GM13976 (cell line): ENCODE measurements around the gene NRSN1.

Experiments used
- DNase-seq: peaks from one replicate; pipeline ENCODE4 v3.0.0; 2012; ENCODE audit warnings: low spot score
- in situ Hi-C: fragments of 300-500 bp; cut with MboI; formaldehyde crosslinking; loops from one replicate; pipeline ENCODE4 v1.12.0; 2022; ENCODE audit warnings: low sequenced_read_pairs, mixed read lengths, inconsistent platforms; ENCODE audit not compliant: unreplicated experiment
- TF ChIP-seq, protein P1 (sequence below): IDR thresholded peaks from 2 replicates; pipeline ENCODE4 v1.5.1; 2012; ENCODE audit warnings: borderline replicate concordance, mild to moderate bottlenecking; ENCODE audit not compliant: insufficient read depth; ENCODE audit errors: extremely low read depth, missing control alignments, control extremely low read depth

The NRSN1 gene, protein sequence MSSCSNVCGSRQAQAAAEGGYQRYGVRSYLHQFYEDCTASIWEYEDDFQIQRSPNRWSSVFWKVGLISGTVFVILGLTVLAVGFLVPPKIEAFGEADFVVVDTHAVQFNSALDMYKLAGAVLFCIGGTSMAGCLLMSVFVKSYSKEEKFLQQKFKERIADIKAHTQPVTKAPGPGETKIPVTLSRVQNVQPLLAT

DNA sequence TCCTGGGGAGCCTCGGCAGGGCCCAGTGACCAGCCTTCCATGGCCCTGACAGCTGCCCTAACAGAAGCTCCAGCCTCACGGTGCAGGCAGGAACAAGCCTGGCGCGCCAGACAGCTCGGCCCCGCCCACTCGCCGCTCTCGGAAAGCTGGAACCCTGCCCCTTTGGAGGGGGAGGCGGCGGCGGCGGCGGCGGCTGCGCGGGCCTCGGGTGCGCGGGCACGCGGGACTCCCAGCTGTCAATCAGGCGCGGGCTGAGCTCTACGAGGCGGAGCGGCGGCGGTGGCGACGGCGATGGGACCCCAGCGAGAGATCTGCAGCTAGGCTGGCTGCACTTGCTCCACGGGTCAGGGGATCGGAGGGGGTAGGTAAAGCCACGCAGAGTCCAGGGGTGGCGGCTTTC lies at the start of gene NRSN1:
Gene NRSN1 (plus strand): TSS at position 236 of the 400 bp plus-strand sequence. CDS start 8,113 bp downstream, outside the sequence.
- in situ Hi-C loops = no loop called here
- TF ChIP-seq, protein P1, sequence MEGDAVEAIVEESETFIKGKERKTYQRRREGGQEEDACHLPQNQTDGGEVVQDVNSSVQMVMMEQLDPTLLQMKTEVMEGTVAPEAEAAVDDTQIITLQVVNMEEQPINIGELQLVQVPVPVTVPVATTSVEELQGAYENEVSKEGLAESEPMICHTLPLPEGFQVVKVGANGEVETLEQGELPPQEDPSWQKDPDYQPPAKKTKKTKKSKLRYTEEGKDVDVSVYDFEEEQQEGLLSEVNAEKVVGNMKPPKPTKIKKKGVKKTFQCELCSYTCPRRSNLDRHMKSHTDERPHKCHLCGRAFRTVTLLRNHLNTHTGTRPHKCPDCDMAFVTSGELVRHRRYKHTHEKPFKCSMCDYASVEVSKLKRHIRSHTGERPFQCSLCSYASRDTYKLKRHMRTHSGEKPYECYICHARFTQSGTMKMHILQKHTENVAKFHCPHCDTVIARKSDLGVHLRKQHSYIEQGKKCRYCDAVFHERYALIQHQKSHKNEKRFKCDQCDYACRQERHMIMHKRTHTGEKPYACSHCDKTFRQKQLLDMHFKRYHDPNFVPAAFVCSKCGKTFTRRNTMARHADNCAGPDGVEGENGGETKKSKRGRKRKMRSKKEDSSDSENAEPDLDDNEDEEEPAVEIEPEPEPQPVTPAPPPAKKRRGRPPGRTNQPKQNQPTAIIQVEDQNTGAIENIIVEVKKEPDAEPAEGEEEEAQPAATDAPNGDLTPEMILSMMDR = no peak
- DNase-seq = no peak

DNA sequence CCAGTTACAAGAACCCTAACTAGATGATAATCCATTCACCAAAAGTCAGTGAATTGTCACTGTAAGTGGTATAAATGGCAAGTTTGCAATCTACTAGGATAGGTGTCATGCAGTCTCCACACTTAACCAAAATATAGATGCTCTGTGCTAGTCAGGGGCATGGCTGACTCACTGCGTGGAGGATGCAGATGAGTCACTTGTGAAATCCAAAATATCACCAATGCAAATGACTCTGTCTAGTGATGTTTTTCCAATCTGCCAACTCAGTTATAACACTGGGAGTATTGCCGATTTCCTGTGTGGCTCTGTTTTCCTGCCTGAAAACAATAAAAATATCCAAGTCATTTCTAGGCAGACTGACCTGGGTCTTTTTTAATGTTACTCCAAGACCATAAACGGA lies 47.8 kb upstream of the NRSN1 start:
- DNase-seq = no peak
- TF ChIP-seq, protein P1 = no peak
- in situ Hi-C loops = no loop called here

DNA sequence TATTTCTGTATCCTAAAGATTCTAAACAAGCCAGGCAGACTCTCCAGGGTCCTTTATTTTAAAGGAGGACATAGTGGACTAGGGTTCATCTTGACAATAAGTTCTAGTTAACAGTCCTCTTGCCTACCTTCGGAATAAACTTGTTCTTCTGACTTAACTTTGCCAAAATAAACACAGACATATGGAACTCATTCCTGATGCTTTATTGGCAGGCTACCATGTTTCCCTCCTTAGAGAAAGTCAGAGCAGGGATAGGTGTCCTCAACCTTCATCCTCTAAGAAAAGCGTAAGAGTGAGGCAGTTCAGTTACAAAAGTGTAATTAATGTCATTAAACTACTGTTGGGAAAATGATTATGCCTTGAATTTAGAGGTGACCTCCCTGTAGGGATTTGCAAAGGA lies 46.9 kb upstream of the NRSN1 start:
- in situ Hi-C loops = no loop called here
- TF ChIP-seq, protein P1 = no peak

DNA sequence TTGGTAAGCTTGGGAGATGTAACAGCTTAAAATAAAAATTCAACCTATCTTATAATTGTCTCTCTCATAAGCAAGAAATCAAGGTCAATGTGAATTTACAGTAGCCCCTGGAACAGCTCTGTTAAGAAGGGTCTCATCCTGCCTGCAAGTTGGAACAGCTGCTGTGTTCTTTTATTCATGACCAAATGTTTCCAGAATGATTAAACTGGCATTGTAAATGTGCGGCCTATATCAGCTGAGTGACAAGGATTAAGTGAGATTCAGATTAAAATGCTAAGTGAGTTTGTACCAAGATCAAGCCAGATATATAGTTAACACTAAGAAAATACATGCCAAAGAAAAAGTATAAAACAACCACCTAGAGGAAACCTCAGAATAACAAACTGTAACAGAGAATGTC lies 45.3 kb upstream of the NRSN1 start:
- in situ Hi-C loops = no loop called here
- DNase-seq = no peak
- TF ChIP-seq, protein P1 = no peak

More for the DNA sequence above, 46.9 kb upstream of the NRSN1 start:
- no peak for DNase-seq

DNA sequence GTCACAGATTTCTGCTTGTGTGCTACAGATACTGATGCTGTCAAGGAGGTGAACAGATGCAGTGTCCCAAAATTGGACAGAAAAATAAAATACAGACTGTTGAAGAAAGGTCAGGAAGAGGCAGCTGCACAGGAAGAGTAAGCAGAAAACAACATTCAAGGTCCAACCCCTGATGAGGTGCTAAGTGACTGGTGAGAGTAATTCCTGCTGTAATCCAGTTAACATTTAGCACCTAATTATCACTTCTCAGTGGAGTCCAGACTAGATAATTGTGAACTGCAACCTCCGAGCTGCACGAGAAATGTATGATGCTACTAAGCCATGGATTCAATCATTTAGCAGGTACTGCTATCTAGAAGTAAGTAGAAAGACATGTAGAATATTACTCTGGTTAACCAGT lies 36.3 kb upstream of the NRSN1 start:
- in situ Hi-C loops = no loop called here
- TF ChIP-seq, protein P1 = no peak
- DNase-seq = no peak

DNA sequence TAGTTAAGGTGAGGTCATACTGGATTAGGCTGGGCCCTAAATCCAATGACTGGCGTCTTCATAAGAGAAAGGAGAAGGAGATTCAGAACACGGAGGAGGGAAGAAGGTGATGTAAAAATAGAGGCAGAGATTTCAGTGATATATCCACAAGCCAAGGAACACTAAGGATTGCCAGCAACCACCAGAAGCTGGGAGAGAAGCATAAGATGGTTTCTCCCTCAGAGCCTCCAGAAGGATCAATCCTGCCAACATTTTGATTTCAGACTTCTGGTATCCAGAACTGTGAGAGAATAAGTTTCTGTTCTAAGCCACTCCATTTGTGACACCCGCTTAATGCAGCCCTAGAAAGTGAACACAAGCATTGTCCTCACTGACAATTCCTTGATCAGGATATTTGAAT lies 33.6 kb upstream of the NRSN1 start:
- in situ Hi-C loops = no loop called here
- TF ChIP-seq, protein P1 = no peak
- no peak for DNase-seq
